Mesothelial cell of epicardium (in vitro differentiated cells): ENCODE measurements around the gene MYLIP. TPM values are rescaled to one million over a fixed set of nuclear protein-coding genes. Genes with fewer than 3 reads are reported as not detected.

Experiments
- DNase-seq, 2 experiments: peaks; one replicate each; pipeline ENCODE4 v3.0.0; 2021; ENCODE audit warnings: low spot score in 2 of 2; ENCODE audit not compliant: unreplicated experiment in 2 of 2
- H3K27ac Mint-ChIP-seq: 2 replicates; pipeline ENCODE4 v1.8.0; 2021; ENCODE audit warnings: mixed read lengths
- H3K27me3 Mint-ChIP-seq: 2 replicates; pipeline ENCODE4 v1.8.0; 2021; ENCODE audit warnings: low read depth, mixed read lengths
- H3K36me3 Mint-ChIP-seq: 2 replicates; pipeline ENCODE4 v1.8.0; 2021; ENCODE audit warnings: mixed read lengths
- H3K4me1 Mint-ChIP-seq: 2 replicates; pipeline ENCODE4 v1.8.0; 2021; ENCODE audit warnings: mixed read lengths
- H3K4me3 Mint-ChIP-seq: 2 replicates; pipeline ENCODE4 v1.8.0; 2021; ENCODE audit warnings: mild to moderate bottlenecking, moderate library complexity, mixed read lengths
- H3K9me3 Mint-ChIP-seq: 2 replicates; pipeline ENCODE4 v1.8.0; 2021; ENCODE audit warnings: mixed read lengths
- CTCF ChIP-seq: fragments of 200-600 bp; sonication (generic); IDR thresholded peaks from one replicate; pipeline ENCODE4 v1.5.0; 2021; ENCODE audit warnings: antibody characterized with exemption; ENCODE audit not compliant: unreplicated experiment
- total RNA-seq: library from RNA; stranded (reverse); gene quantifications from 3 replicates; pipeline ENCODE4 v1.2.1, GENCODE V29; 2021

Gene MYLIP
- total RNA-seq, 1 donor from 2014 or later, result 25.7 TPM

GRCh38 chr6:16179063-16179462 lies 50.2 kb downstream of the MYLIP start:
- H3K36me3 Mint-ChIP-seq, result no peaks in the 10 kb centered on the region
- no peak for DNase-seq
- peaks cover 19% of the 10 kb centered on the region for H3K4me1 Mint-ChIP-seq
- no peak overlapping the region for H3K4me3 Mint-ChIP-seq
- no peaks in the 10 kb centered on the region for H3K27me3 Mint-ChIP-seq
- TF ChIP-seq CTCF, result no peak
- peaks cover 8% of the 10 kb centered on the region for H3K9me3 Mint-ChIP-seq
- no peak overlapping the region for H3K27ac Mint-ChIP-seq

- TF ChIP-seq CTCF, result no peak
- no peak for DNase-seq
- H3K27ac Mint-ChIP-seq, result no peak overlapping the region
- H3K4me1 Mint-ChIP-seq, result peaks cover 17% of the 10 kb centered on the region
- H3K27me3 Mint-ChIP-seq, result no peaks in the 10 kb centered on the region
- H3K9me3 Mint-ChIP-seq, result peaks cover 8% of the 10 kb centered on the region
- no peak overlapping the region for H3K4me3 Mint-ChIP-seq
- H3K36me3 Mint-ChIP-seq, result no peaks in the 10 kb centered on the region
Observed at GRCh38 chr6:16179970-16180431, 51.1 kb downstream of the MYLIP start.

- H3K4me3 Mint-ChIP-seq, result no peak overlapping the region
- H3K4me1 Mint-ChIP-seq, result peaks cover 17% of the 10 kb centered on the region
- H3K27ac Mint-ChIP-seq, result peak overlapping the region; percentile 37
- no peaks in the 10 kb centered on the region for H3K27me3 Mint-ChIP-seq
- DNase-seq, result no peak
- no peak for TF ChIP-seq CTCF
- H3K9me3 Mint-ChIP-seq, result peaks cover 8% of the 10 kb centered on the region
- no peaks in the 10 kb centered on the region for H3K36me3 Mint-ChIP-seq
Observed at GRCh38 chr6:16180696-16181438, 52.0 kb downstream of the MYLIP start.

GRCh38 chr6:16181439-16182297 lies 52.8 kb downstream of the MYLIP start:
- peaks cover 8% of the 10 kb centered on the region for H3K9me3 Mint-ChIP-seq
- H3K27ac Mint-ChIP-seq, result peak overlapping the region; percentile 47
- no peak for TF ChIP-seq CTCF
- peaks cover 17% of the 10 kb centered on the region for H3K4me1 Mint-ChIP-seq
- no peak for DNase-seq
- H3K4me3 Mint-ChIP-seq, result no peak overlapping the region
- H3K36me3 Mint-ChIP-seq, result no peaks in the 10 kb centered on the region
- H3K27me3 Mint-ChIP-seq, result no peaks in the 10 kb centered on the region

GRCh38 chr6:16183187-16183664 lies 54.3 kb downstream of the MYLIP start:
- no peak for DNase-seq
- H3K27ac Mint-ChIP-seq, result peak overlapping the region; percentile 34
- H3K4me1 Mint-ChIP-seq, result peaks cover 17% of the 10 kb centered on the region
- peaks cover 3% of the 10 kb centered on the region for H3K27me3 Mint-ChIP-seq
- no peak overlapping the region for H3K4me3 Mint-ChIP-seq
- H3K36me3 Mint-ChIP-seq, result no peaks in the 10 kb centered on the region
- H3K9me3 Mint-ChIP-seq, result peaks cover 8% of the 10 kb centered on the region
- peak; percentile 76 for TF ChIP-seq CTCF
